ENCODE results near the gene PITRM1. TPM values are rescaled to one million over a fixed set of nuclear protein-coding genes. Genes with fewer than 3 reads are reported as not detected.

PITRM1 gene
- total RNA-seq, 1 experiment from 2014 or later, result 70.4 TPM

DNA sequence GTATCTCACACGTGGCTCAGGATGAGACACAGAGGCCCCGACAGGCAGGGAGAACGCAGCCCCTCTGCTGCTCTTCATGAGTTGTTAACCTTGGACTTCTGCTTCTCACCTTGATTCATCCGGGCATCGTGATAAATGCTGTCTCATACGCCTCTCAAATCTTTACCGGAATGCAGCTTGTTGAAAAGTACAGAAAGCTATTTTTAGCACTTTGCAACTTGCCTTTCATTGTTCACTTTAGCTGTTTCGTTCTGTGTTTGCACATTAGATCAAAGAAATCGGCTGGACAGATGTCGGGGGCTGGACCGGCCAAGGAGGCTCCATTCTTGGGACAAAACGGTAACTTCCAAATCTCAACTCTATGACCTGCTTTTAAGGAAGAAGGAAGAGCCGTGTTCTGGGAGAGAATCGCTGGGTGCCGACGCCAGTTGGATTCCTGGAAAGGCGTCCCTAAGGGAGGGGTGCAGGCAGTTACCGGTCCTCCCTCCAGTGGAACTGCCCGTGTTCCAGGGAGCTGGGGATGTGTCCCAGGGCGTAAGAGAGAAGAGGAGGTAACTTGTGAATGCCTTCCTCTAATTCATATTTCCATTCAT lies 56.0 kb downstream of the PITRM1 start:
- peaks cover 12% of the 10 kb centered on the region for H3K4me1 Mint-ChIP-seq (ENCODE audit: low read depth, unreplicated experiment)

DNA sequence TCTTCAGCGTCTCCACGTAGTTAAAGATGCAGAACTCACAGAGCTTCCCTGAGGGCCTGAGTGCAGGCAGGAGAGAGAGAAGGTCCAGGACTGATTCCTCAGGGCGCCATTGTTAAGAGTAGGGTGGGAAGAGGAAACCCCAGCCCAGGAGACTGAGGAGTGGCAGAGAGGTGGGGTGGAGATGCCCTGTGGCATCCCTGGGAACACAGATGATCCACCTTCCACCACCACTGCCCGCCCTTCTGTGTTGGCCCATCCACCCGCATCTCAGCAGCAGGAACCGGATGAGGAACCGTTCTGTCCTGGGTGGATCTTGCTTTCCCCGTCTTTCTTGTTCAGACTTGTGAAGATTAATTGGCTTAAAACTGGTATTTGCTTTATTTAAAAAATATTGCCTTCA lies 56.9 kb downstream of the PITRM1 start:
- Mint-ChIP-seq H3K4me3 (ENCODE audit: low read depth, unreplicated experiment) (no peak overlapping the region), H3K9me3 (ENCODE audit: low read depth, unreplicated experiment) (no peaks in the 10 kb centered on the region), H3K27me3 (ENCODE audit: unreplicated experiment) (no peaks in the 10 kb centered on the region), H3K27ac (ENCODE audit: unreplicated experiment) (no peak overlapping the region), H3K36me3 (ENCODE audit: insufficient read depth, unreplicated experiment) (peaks cover 92% of the 10 kb centered on the region), H3K4me1 (ENCODE audit: low read depth, unreplicated experiment) (peaks cover 18% of the 10 kb centered on the region)
- no peak for DNase-seq
- intact Hi-C loops (cut with micrococcal nuclease; ENCODE audit: unreplicated experiment), result no loop called here
- no TSS peak for BruUV-seq (replicated peaks)
- TF ChIP-seq, protein P1, sequence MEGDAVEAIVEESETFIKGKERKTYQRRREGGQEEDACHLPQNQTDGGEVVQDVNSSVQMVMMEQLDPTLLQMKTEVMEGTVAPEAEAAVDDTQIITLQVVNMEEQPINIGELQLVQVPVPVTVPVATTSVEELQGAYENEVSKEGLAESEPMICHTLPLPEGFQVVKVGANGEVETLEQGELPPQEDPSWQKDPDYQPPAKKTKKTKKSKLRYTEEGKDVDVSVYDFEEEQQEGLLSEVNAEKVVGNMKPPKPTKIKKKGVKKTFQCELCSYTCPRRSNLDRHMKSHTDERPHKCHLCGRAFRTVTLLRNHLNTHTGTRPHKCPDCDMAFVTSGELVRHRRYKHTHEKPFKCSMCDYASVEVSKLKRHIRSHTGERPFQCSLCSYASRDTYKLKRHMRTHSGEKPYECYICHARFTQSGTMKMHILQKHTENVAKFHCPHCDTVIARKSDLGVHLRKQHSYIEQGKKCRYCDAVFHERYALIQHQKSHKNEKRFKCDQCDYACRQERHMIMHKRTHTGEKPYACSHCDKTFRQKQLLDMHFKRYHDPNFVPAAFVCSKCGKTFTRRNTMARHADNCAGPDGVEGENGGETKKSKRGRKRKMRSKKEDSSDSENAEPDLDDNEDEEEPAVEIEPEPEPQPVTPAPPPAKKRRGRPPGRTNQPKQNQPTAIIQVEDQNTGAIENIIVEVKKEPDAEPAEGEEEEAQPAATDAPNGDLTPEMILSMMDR (IDR thresholded peaks at IDR 0.05; ENCODE audit: unreplicated experiment), result no peak
- CTCF ChIA-PET, result no interaction called here

More for the DNA sequence above, 56.0 kb downstream of the PITRM1 start:
- peaks cover 90% of the 10 kb centered on the region for H3K36me3 Mint-ChIP-seq (ENCODE audit: insufficient read depth, unreplicated experiment)
- CTCF ChIA-PET, result no interaction called here
- no peaks in the 10 kb centered on the region for H3K27me3 Mint-ChIP-seq (ENCODE audit: unreplicated experiment)
- no peak overlapping the region for H3K4me3 Mint-ChIP-seq (ENCODE audit: low read depth, unreplicated experiment)
- no peaks in the 10 kb centered on the region for H3K9me3 Mint-ChIP-seq (ENCODE audit: low read depth, unreplicated experiment)
- intact Hi-C loops (cut with micrococcal nuclease; ENCODE audit: unreplicated experiment), result no loop called here
- DNase-seq, result no peak
- no TSS peak for BruUV-seq (replicated peaks)
- TF ChIP-seq, protein P1 (IDR thresholded peaks at IDR 0.05; ENCODE audit: unreplicated experiment), result no peak
- no peak overlapping the region for H3K27ac Mint-ChIP-seq (ENCODE audit: unreplicated experiment)

DNA sequence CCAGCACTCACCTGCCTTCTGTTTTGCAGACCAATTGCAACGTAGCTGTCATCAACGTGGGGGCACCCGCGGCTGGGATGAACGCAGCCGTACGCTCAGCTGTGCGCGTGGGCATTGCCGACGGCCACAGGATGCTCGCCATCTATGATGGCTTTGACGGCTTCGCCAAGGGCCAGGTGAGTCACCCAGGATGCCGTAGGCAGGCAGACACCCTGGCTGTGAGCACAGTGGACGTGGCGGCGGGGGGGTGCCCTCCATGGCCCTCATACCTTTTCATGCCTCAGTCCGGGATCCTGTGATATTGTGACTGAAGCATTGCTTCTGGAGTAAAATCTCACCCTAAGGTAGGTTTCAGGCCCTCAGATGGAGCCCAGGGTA lies 59.2 kb downstream of the PITRM1 start:
- DNase-seq, result no peak
- no peaks in the 10 kb centered on the region for H3K9me3 Mint-ChIP-seq (ENCODE audit: low read depth, unreplicated experiment)
- no peak overlapping the region for H3K27ac Mint-ChIP-seq (ENCODE audit: unreplicated experiment)
- peaks cover 16% of the 10 kb centered on the region for H3K4me1 Mint-ChIP-seq (ENCODE audit: low read depth, unreplicated experiment)
- peaks cover 91% of the 10 kb centered on the region for H3K36me3 Mint-ChIP-seq (ENCODE audit: insufficient read depth, unreplicated experiment)
- no TSS peak for BruUV-seq (replicated peaks)
- no peak overlapping the region for H3K4me3 Mint-ChIP-seq (ENCODE audit: low read depth, unreplicated experiment)
- TF ChIP-seq, protein P1 (IDR thresholded peaks at IDR 0.05; ENCODE audit: unreplicated experiment), result no peak
- no peaks in the 10 kb centered on the region for H3K27me3 Mint-ChIP-seq (ENCODE audit: unreplicated experiment)
- CTCF ChIA-PET, result no interaction called here
- intact Hi-C loops (cut with micrococcal nuclease; ENCODE audit: unreplicated experiment), result no loop called here

DNA sequence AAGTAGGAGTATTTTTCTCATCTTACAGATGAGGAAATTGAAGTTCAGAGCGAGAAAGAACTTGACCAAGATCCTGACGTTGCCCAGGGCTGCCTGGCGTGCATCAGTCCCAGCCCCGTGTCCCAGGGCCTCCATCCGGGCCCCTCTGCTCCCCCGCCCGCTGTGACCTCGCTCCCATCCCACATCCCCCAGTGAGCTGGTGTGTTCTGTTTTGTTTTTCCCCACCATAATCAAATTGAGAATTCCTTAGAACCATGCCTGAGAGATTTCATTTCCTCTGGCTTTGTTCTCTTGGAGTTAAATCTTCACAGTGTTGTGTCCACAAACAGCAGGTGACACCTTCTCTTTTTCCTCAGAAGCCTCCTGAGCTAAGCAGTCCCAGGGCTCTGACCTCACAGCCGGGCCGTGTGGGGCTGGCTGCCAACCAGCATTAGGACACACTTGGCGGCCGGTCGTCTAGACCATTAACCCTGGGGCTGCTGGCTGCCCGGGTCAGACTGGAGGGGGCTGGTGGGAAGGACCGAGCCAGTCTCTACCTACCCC lies 60.9 kb downstream of the PITRM1 start:
- Mint-ChIP-seq H3K36me3 (ENCODE audit: insufficient read depth, unreplicated experiment) (peaks cover 88% of the 10 kb centered on the region), H3K4me3 (ENCODE audit: low read depth, unreplicated experiment) (no peak overlapping the region), H3K4me1 (ENCODE audit: low read depth, unreplicated experiment) (peaks cover 18% of the 10 kb centered on the region), H3K27me3 (ENCODE audit: unreplicated experiment) (no peaks in the 10 kb centered on the region), H3K27ac (ENCODE audit: unreplicated experiment) (no peak overlapping the region), H3K9me3 (ENCODE audit: low read depth, unreplicated experiment) (no peaks in the 10 kb centered on the region)
- intact Hi-C loops (cut with micrococcal nuclease; ENCODE audit: unreplicated experiment), result no loop called here
- CTCF ChIA-PET, result no interaction called here
- no TSS peak for BruUV-seq (replicated peaks)
- DNase-seq, result no peak
- TF ChIP-seq, protein P1 (IDR thresholded peaks at IDR 0.05; ENCODE audit: unreplicated experiment), result no peak

Measured in Calu3 (cell line).